H1 (cell line): Measurements from ENCODE around the gene RNF114. TPM values are rescaled to one million over a fixed set of nuclear protein-coding genes. Genes with fewer than 3 reads are reported as not detected.

Experiments used
- CTCF ChIA-PET: fragments of 300-600 bp; sonication (Branson Sonifier 250); formaldehyde crosslinking; loops from one replicate; lab custom pipeline; 2021; ENCODE audit not compliant: partially characterized antibody; lab: Charles Lee
- POLR2A ChIA-PET: fragments of 300-600 bp; sonication (Branson Sonifier 250); formaldehyde crosslinking; loops from one replicate; lab custom pipeline; 2021; ENCODE audit warnings: inconsistent platforms; ENCODE audit not compliant: partially characterized antibody; lab: Charles Lee
- DNase-seq, 2 experiments: peaks; one replicate each; pipeline versions ENCODE4 v3.0.0 to v3.0.0-alpha.2; 2010 to 2022; ENCODE audit warnings: low spot score in 2 of 2, low read depth in 1 of 2, mixed read lengths in 1 of 2
- FAIRE-seq: peaks from 2 replicates; lab custom pipeline; 2011; peaks lifted over from hg19 to GRCh38; lab: Jason Lieb, UNC
- H2AFZ ChIP-seq: 2 replicates; pipeline ENCODE4 v1.8.1; 2012; ENCODE audit warnings: low read length, inconsistent platforms
- H2AK5ac ChIP-seq: 2 replicates; pipeline ENCODE4 v1.6.1; 2013; ENCODE audit warnings: low read depth, low read length
- H2BK120ac ChIP-seq: replicated peaks from 2 replicates; pipeline ENCODE3; 2013; ENCODE audit warnings: low read depth, low read length, inconsistent platforms
- H2BK12ac ChIP-seq: 2 replicates; pipeline ENCODE4 v1.6.1; 2013; ENCODE audit warnings: low read depth, low read length
- H2BK15ac ChIP-seq: 2 replicates; pipeline ENCODE4 v1.6.1; 2013; ENCODE audit warnings: low read length
- H2BK20ac ChIP-seq: 2 replicates; pipeline ENCODE4 v1.6.1; 2013; ENCODE audit warnings: low read length
- H2BK5ac ChIP-seq: 2 replicates; pipeline ENCODE4 v1.6.1; 2013; ENCODE audit warnings: low read depth, low read length
- H3K14ac ChIP-seq: 2 replicates; pipeline ENCODE4 v1.6.1; 2013; ENCODE audit warnings: inconsistent platforms; ENCODE audit not compliant: insufficient read length
- H3K18ac ChIP-seq: 2 replicates; pipeline ENCODE4 v1.6.1; 2013; ENCODE audit warnings: low read length; ENCODE audit errors: extremely low read depth
- H3K23ac ChIP-seq: 2 replicates; pipeline ENCODE4 v1.6.1; 2013; ENCODE audit warnings: inconsistent platforms; ENCODE audit not compliant: insufficient read length
- H3K23me2 ChIP-seq: 2 replicates; pipeline ENCODE4 v1.6.1; 2013; ENCODE audit warnings: low read depth, low read length
- H3K27ac ChIP-seq: 2 replicates; pipeline ENCODE4 v1.6.1; 2011; ENCODE audit warnings: low read depth, low read length, inconsistent platforms
- H3K27me3 ChIP-seq, 4 experiments: replicated peaks in 1 of 4; 1 replicate in 1 of 4; 2 replicates in 3 of 4; pipeline versions ENCODE4 v1.6.1 to v1.8.1; 2011 to 2013; ENCODE audit warnings: low read length in 3 of 4, mild to moderate bottlenecking in 3 of 4, inconsistent platforms in 2 of 4, mixed read lengths in 2 of 4, moderate library complexity in 1 of 4; ENCODE audit not compliant: control insufficient read depth in 3 of 4, insufficient read depth in 3 of 4; ENCODE audit errors: extremely low read depth in 1 of 4
- H3K36me3 ChIP-seq, 4 experiments: 2 replicates each; pipeline versions ENCODE4 v1.6.1 to v1.8.1; 2011 to 2013; ENCODE audit warnings: mild to moderate bottlenecking in 4 of 4, low read length in 3 of 4, moderate library complexity in 2 of 4, control low read depth in 1 of 4, inconsistent platforms in 1 of 4; ENCODE audit not compliant: insufficient read depth in 4 of 4, control insufficient read depth in 2 of 4
- H3K4ac ChIP-seq: replicated peaks from 2 replicates; pipeline ENCODE3; 2013; ENCODE audit warnings: low read length, low read depth, mixed read lengths, inconsistent platforms; ENCODE audit not compliant: insufficient read length
- H3K4me1 ChIP-seq, 4 experiments: replicated peaks in 1 of 4; 1 replicate in 1 of 4; 2 replicates in 3 of 4; pipeline versions ENCODE4 v1.6.1 to v1.8.1; 2011 to 2013; ENCODE audit warnings: low read length in 3 of 4, inconsistent platforms in 2 of 4, mixed read lengths in 1 of 4; ENCODE audit not compliant: insufficient read depth in 4 of 4, control insufficient read depth in 3 of 4
- H3K4me2 ChIP-seq, 2 experiments: 2 replicates each; pipeline versions ENCODE4 v1.6.1 to v1.8.1; 2011 to 2013; ENCODE audit warnings: low read depth in 2 of 2, low read length in 2 of 2, control low read depth in 1 of 2, inconsistent platforms in 1 of 2, mild to moderate bottlenecking in 1 of 2; ENCODE audit not compliant: insufficient read depth in 1 of 2
- H3K4me3 ChIP-seq, 4 experiments: fragments of 200-600, 300-600 bp in 1 of 4; sonication (generic), shearing (Covaris generic), sonication (Bioruptor Twin) in 1 of 4; 2 replicates each; pipeline versions ENCODE4 v1.5.1 to v1.8.1; 2011 to 2016; ENCODE audit warnings: low read length in 4 of 4, low read depth in 3 of 4, control low read depth in 2 of 4, inconsistent platforms in 2 of 4, mild to moderate bottlenecking in 2 of 4, mixed read lengths in 1 of 4, moderate library complexity in 1 of 4; ENCODE audit not compliant: insufficient read depth in 2 of 4; ENCODE audit errors: extremely low read depth in 1 of 4
- H3K56ac ChIP-seq: replicated peaks from 2 replicates; pipeline ENCODE3; 2013; ENCODE audit warnings: low read depth, mild to moderate bottlenecking, mixed read lengths, low read length, inconsistent platforms; ENCODE audit not compliant: insufficient read length
- H3K79me1 ChIP-seq: 2 replicates; pipeline ENCODE4 v1.6.1; 2013; ENCODE audit warnings: low read depth, low read length, control low read depth
- H3K79me2 ChIP-seq, 2 experiments: 2 replicates each; pipeline versions ENCODE4 v1.6.1 to v1.8.1; 2012 to 2013; ENCODE audit warnings: low read length in 2 of 2, mild to moderate bottlenecking in 2 of 2, inconsistent platforms in 1 of 2; ENCODE audit not compliant: insufficient read depth in 2 of 2, control insufficient read depth in 1 of 2
- H3K9ac ChIP-seq, 4 experiments: replicated peaks in 1 of 4; 1 replicate in 1 of 4; 2 replicates in 3 of 4; pipeline versions ENCODE4 v1.6.1 to v1.8.1; 2011 to 2013; ENCODE audit warnings: low read depth in 3 of 4, low read length in 3 of 4, control low read depth in 2 of 4, mild to moderate bottlenecking in 2 of 4, moderate library complexity in 2 of 4, inconsistent platforms in 1 of 4; ENCODE audit errors: extremely low read depth in 1 of 4
- H3K9me3 ChIP-seq, 2 experiments: 2 replicates each; pipeline versions ENCODE4 v1.6.1 to v1.8.1; 2012 to 2013; ENCODE audit warnings: mild to moderate bottlenecking in 2 of 2, moderate library complexity in 2 of 2, control low read depth in 1 of 2, inconsistent platforms in 1 of 2, low read depth in 1 of 2, low read length in 1 of 2, mixed read lengths in 1 of 2; ENCODE audit not compliant: insufficient read depth in 2 of 2
- H4K20me1 ChIP-seq, 2 experiments: replicated peaks in 1 of 2; 2 replicates each; pipeline versions ENCODE3 to v1.8.1; 2011 to 2013; ENCODE audit warnings: inconsistent platforms in 2 of 2, low read length in 2 of 2, mild to moderate bottlenecking in 1 of 2; ENCODE audit not compliant: insufficient read depth in 2 of 2, control insufficient read depth in 1 of 2
- H4K5ac ChIP-seq: 2 replicates; pipeline ENCODE4 v1.6.1; 2013; ENCODE audit warnings: low read length, low read depth, mixed read lengths, inconsistent platforms; ENCODE audit not compliant: insufficient read length
- H4K8ac ChIP-seq: 2 replicates; pipeline ENCODE4 v1.8.0; 2013; ENCODE audit warnings: mild to moderate bottlenecking, moderate library complexity, low read length, inconsistent platforms; ENCODE audit not compliant: insufficient read depth; ENCODE audit errors: extremely low read depth
- H4K91ac ChIP-seq: replicated peaks from 2 replicates; pipeline ENCODE3; 2013; ENCODE audit warnings: low read length, mixed read lengths, inconsistent platforms; ENCODE audit not compliant: insufficient read length
- CREB1 ChIP-seq: IDR thresholded peaks from 2 replicates; pipeline ENCODE4 v1.6.1; 2012; ENCODE audit warnings: inconsistent platforms
- EP300 ChIP-seq, 2 experiments: IDR thresholded peaks; 1 replicate in 1 of 2; 2 replicates in 1 of 2; pipeline ENCODE4 v1.6.1; 2011 to 2012; ENCODE audit warnings: low read depth in 2 of 2, low read length in 2 of 2, mild to moderate bottlenecking in 2 of 2, borderline replicate concordance in 1 of 2, inconsistent platforms in 1 of 2, moderate library complexity in 1 of 2
- GTF2F1 ChIP-seq: IDR thresholded peaks from 2 replicates; pipeline ENCODE4 v1.6.1; 2012; ENCODE audit warnings: low read depth, low read length, improper control_type of control experiment, borderline replicate concordance
- JUN ChIP-seq: IDR thresholded peaks from 2 replicates; pipeline ENCODE4 v1.6.1; 2011; ENCODE audit warnings: low read depth, mild to moderate bottlenecking, improper control_type of control experiment, low read length
- KDM4A ChIP-seq: IDR thresholded peaks from one replicate; pipeline ENCODE4 v1.7.1; 2012; ENCODE audit warnings: low read depth, mild to moderate bottlenecking, moderate library complexity, low read length, inconsistent platforms; ENCODE audit not compliant: severe bottlenecking
- POLR2AphosphoS5 ChIP-seq: IDR thresholded peaks from 2 replicates; pipeline ENCODE4 v1.6.1; 2011; ENCODE audit warnings: low read depth, low read length
- SIRT6 ChIP-seq: IDR thresholded peaks from one replicate; pipeline ENCODE4 v1.7.1; 2012; ENCODE audit warnings: low read length, inconsistent platforms
- SP4 ChIP-seq: IDR thresholded peaks from 2 replicates; pipeline ENCODE4 v1.6.1; 2012; ENCODE audit warnings: low read length, inconsistent platforms
- WGBS, 2 experiments: shearing (Covaris generic) in 1 of 2; methylation state at CpG; one replicate each; pipeline versions ENCODE4 v1.1.6 to v1.1.7; 2013 to 2015; ENCODE audit warnings: low lambda C conversion rate in 2 of 2, mixed read lengths in 2 of 2, inconsistent platforms in 1 of 2, low coverage in 1 of 2, missing lambda C conversion rate in 1 of 2; ENCODE audit not compliant: insufficient replicate concordance in 2 of 2, insufficient coverage in 1 of 2, insufficient read length in 1 of 2; ENCODE audit errors: extremely low coverage in 1 of 2, missing lambda C conversion rate in 1 of 2; 5-methylcytosine and 5-hydroxymethylcytosine counted together
- polyA plus RNA-seq, 7 experiments: library from polyadenylated mRNA; depleted of rRNA in 3 of 7; stranded (reverse) in 5 of 7; unstranded in 2 of 7; fragments of >200 nt in 5 of 7; fragments of 200-250 nt in 2 of 7; gene quantifications; 1 replicate in 5 of 7; 2 replicates in 1 of 7; 4 replicates in 1 of 7; pipeline versions ENCODE4 v1.2.1 to v1.2.3, GENCODE V29; 2011 to 2013; ENCODE audit warnings: missing spikeins in 2 of 7, mixed read lengths in 2 of 7
- total RNA-seq: library from RNA; stranded (reverse); fragmentation: NEBNext Ultra II Directional; extraction: Animal tissue kit (Norgen Biotek cat#: 25700); gene quantifications from 2 replicates; pipeline ENCODE4 v1.2.1, GENCODE V29; 2021
- TF ChIP-seq, protein P1 (sequence below): IDR thresholded peaks from 2 replicates; pipeline ENCODE4 v1.6.1; 2012; ENCODE audit warnings: inconsistent platforms
- TF ChIP-seq, protein P2 (sequence below): IDR thresholded peaks from 2 replicates; pipeline ENCODE4 v1.6.1; 2011; ENCODE audit warnings: low read length, improper control_type of control experiment

The RNF114 gene
- total and polyA plus RNA-seq, 2 of the 8 experiments (the other 6 are each of a cell fraction or from before 2014, with no cell fraction given) = 81.7 to 89.9 TPM

DNA sequence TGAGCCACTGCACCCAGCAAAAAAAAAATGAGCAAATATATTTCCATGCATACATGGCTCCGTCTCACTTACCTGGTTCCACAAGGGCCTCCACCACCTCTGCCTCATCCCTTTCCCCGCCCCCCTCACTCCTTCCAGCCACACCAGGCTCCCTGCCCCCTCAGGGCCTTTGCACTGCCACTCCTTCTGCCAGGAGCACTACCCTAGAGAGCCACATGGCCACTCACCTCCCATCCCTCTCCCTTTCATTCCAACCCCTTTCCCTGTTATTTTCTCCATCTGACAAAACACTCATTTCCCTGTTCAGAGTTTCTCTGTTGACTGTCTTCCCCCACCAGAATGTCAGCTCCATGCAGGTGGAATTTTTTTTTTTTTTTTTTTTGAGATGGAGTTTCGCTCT is 59.4 kb downstream of the RNF114 start:
- Histone ChIP-seq H3K9me3 (no peaks in the 10 kb centered on the region), H2BK12ac (no peak overlapping the region), H3K4me2 (no peak overlapping the region), H2BK5ac (no peak overlapping the region), H4K8ac (no peak overlapping the region), H3K79me1 (no peaks in the 10 kb centered on the region), H3K18ac (no peak overlapping the region), H3K27ac (no peak overlapping the region), H3K9ac (no peak overlapping the region; a peak in 1 of 7 replicates), H3K23ac (no peak overlapping the region), H3K79me2 (no peaks in the 10 kb centered on the region), H3K4me3 (no peak overlapping the region), H3K27me3 (no peaks in the 10 kb centered on the region), H4K91ac (no peak overlapping the region), H3K14ac (no peak overlapping the region)
- FAIRE-seq = no peak
- CTCF ChIA-PET = interaction anchor here (0.9 to 1.1 kb wide), 2 partner anchors 18 to 76 kb away, joined by 4 read pairs; no protein-coding TSS in a partner anchor
- POLR2A ChIA-PET = interaction anchor here (0.8 to 1.4 kb wide), 3 partner anchors 8 to 14 kb away, joined by 3 to 7 read pairs (median 4); no protein-coding TSS in a partner anchor
- 97% methylated on average over 3 of the region's 3 CpGs; no CpG with 5 or more reads in 1 of the 2 experiments for WGBS, 2 experiments
- TF ChIP-seq GTF2F1 (no peak), SP4 (no peak), KDM4A (no peak), SIRT6 (no peak), EP300 (IDR thresholded peaks at IDR 0.05; ENCODE audit: borderline replicate concordance in 1 of 2, low read depth in 2 of 2, low read length in 2 of 2) (no peak), POLR2AphosphoS5 (no peak), CREB1 (no peak), JUN (no peak)
- TF ChIP-seq, protein P1, sequence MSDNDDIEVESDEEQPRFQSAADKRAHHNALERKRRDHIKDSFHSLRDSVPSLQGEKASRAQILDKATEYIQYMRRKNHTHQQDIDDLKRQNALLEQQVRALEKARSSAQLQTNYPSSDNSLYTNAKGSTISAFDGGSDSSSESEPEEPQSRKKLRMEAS = no peak
- TF ChIP-seq, protein P2, sequence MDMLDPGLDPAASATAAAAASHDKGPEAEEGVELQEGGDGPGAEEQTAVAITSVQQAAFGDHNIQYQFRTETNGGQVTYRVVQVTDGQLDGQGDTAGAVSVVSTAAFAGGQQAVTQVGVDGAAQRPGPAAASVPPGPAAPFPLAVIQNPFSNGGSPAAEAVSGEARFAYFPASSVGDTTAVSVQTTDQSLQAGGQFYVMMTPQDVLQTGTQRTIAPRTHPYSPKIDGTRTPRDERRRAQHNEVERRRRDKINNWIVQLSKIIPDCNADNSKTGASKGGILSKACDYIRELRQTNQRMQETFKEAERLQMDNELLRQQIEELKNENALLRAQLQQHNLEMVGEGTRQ = no peak
- TF ChIP-seq, all 59 proteins: peak for 0
- Histone ChIP-seq H3K4me1 (peaks cover 3 to 8% (median 4%) of the 10 kb centered on the region in 4 experiments), H4K20me1 (no peaks in the 10 kb centered on the region), H3K56ac (no peak overlapping the region), H2BK120ac (no peak overlapping the region), H2BK15ac (no peak overlapping the region), H3K4ac (no peak overlapping the region), H3K36me3 (no peaks in the 10 kb centered on the region), H3K23me2 (no peaks in the 10 kb centered on the region), H2AFZ (no peak overlapping the region), H2AK5ac (no peak overlapping the region), H4K5ac (no peak overlapping the region), H2BK20ac (no peak overlapping the region)
- DNase-seq = no peak
